GM23248 (cell line): ENCODE results near the gene DDB1. TPM values are rescaled to one million over a fixed set of nuclear protein-coding genes. Genes with fewer than 3 reads are reported as not detected.

Experiments
- DNase-seq: peaks from one replicate; pipeline ENCODE4 v3.0.0-alpha.2; 2015
- H2AFZ ChIP-seq: fragments of 200-600 bp; sonication (generic); 2 replicates; pipeline ENCODE4 v1.6.1; 2016; ENCODE audit warnings: antibody characterized with exemption
- H3F3A ChIP-seq: fragments of 200-600 bp; sonication (generic); 2 replicates; pipeline ENCODE4 v1.6.1; 2016; ENCODE audit warnings: mild to moderate bottlenecking, antibody characterized with exemption, mixed run types; ENCODE audit not compliant: insufficient read depth
- H3K27ac ChIP-seq: fragments of 200-600 bp; sonication (generic); 2 replicates; pipeline ENCODE4 v1.5.1; 2016; ENCODE audit warnings: mild to moderate bottlenecking
- H3K27me3 ChIP-seq: fragments of 200-600 bp; sonication (generic); replicated peaks from 2 replicates; pipeline ENCODE4 v1.6.1; 2016; ENCODE audit warnings: mild to moderate bottlenecking; ENCODE audit not compliant: insufficient read depth
- H3K36me3 ChIP-seq: fragments of 200-600 bp; sonication (generic); 2 replicates; pipeline ENCODE4 v1.6.1; 2016; ENCODE audit warnings: low read depth, mild to moderate bottlenecking
- H3K4me1 ChIP-seq: fragments of 200-600 bp; sonication (generic); 2 replicates; pipeline ENCODE4 v1.6.1; 2016; ENCODE audit warnings: mild to moderate bottlenecking; ENCODE audit not compliant: insufficient read depth
- H3K4me2 ChIP-seq: fragments of 200-600 bp; sonication (generic); one replicate; pipeline ENCODE4 v1.6.1; 2016; ENCODE audit warnings: mild to moderate bottlenecking; ENCODE audit not compliant: unreplicated experiment
- H3K4me3 ChIP-seq: fragments of 200-600 bp; sonication (generic); 2 replicates; pipeline ENCODE4 v1.5.1; 2016; ENCODE audit warnings: mild to moderate bottlenecking
- H3K79me2 ChIP-seq: fragments of 200-600 bp; sonication (generic); 2 replicates; pipeline ENCODE4 v1.6.1; 2016; ENCODE audit warnings: mild to moderate bottlenecking; ENCODE audit not compliant: insufficient read depth
- H3K9ac ChIP-seq: fragments of 200-600 bp; sonication (generic); 2 replicates; pipeline ENCODE4 v1.6.1; 2016; ENCODE audit warnings: mild to moderate bottlenecking
- H3K9me2 ChIP-seq: fragments of 200-600 bp; sonication (generic); 2 replicates; pipeline ENCODE4 v1.6.1; 2016; ENCODE audit warnings: mixed run types, mild to moderate bottlenecking, moderate library complexity; ENCODE audit not compliant: insufficient read depth
- H3K9me3 ChIP-seq: fragments of 200-600 bp; sonication (generic); one replicate; pipeline ENCODE4 v1.6.1; 2017; ENCODE audit warnings: low read depth
- H4K20me1 ChIP-seq: fragments of 200-600 bp; sonication (generic); 2 replicates; pipeline ENCODE4 v1.6.0; 2016; ENCODE audit not compliant: insufficient read depth
- EZH2 ChIP-seq: fragments of 200-600 bp; sonication (generic); IDR thresholded peaks from 2 replicates; pipeline ENCODE4 v1.6.1; 2018; ENCODE audit warnings: antibody characterized with exemption, mild to moderate bottlenecking; ENCODE audit not compliant: insufficient read depth, poor library complexity, severe bottlenecking
- EZH2phosphoT487 ChIP-seq: fragments of 200-600 bp; sonication (generic); IDR thresholded peaks from 2 replicates; pipeline ENCODE4 v1.6.1; 2018; ENCODE audit warnings: antibody characterized with exemption, moderate library complexity, mild to moderate bottlenecking, low read depth; ENCODE audit not compliant: insufficient read depth
- WGBS, 2 experiments: methylation state at CpG; one replicate each; pipeline ENCODE4 v1.1.6; 2015 to 2017; ENCODE audit warnings: low lambda C conversion rate in 2 of 2, low coverage in 1 of 2; ENCODE audit errors: missing lambda C conversion rate in 2 of 2; 5-methylcytosine and 5-hydroxymethylcytosine counted together
- in situ Hi-C: fragments of 300-500 bp; cut with MboI; formaldehyde crosslinking; loops from 2 replicates; pipeline ENCODE4 v1.15.0; 2020
- polyA plus RNA-seq: library from polyadenylated mRNA; unstranded; fragments of >200 nt; fragmentation: Nextera tagmentation; extraction: Ambion mirVana; gene quantifications from 2 replicates; pipeline ENCODE4 v1.2.1, GENCODE V29; 2016
- total RNA-seq: library from RNA; depleted of rRNA; stranded (reverse); fragments of >200 nt; shearing (Covaris generic); gene quantifications from 2 replicates; pipeline ENCODE4 v1.2.3, GENCODE V29; 2014

DDB1 gene
- total and polyA plus RNA-seq, 2 experiments from 2014 or later, result 160 to 252 TPM

DNA sequence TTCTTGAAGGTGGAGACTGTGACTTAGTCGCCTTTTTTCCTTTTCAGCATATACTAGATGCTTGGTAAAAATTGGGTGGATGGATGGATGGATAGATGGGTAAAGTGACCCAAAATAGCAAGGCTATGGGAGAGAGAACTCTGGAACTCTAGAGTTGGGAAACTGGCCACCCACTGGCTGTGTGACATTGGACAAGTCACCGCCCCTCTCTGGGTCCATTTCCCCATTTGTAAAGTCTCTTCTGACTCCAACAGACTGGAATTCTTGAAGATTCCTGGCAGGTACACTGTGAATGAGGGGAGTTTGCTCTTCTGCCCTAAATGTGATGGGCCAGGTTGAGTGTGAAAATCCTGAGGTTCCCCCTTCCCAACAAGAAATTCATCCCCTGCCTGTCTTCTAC, 8.1 kb upstream of the DDB1 start:
- DNase-seq, result no peak
- in situ Hi-C loops, result no loop called here
- 94 to 100% methylated on average over 2 of the region's 2 CpGs for WGBS, 2 experiments
- Histone ChIP-seq H3K9me3 (no peaks in the 10 kb centered on the region), H4K20me1 (no peaks in the 10 kb centered on the region), H3K9me2 (no peaks in the 10 kb centered on the region), H3K4me1 (no peaks in the 10 kb centered on the region), H3K9ac (no peak overlapping the region), H3F3A (peaks cover 7% of the 10 kb centered on the region; the same call in 1 of the 2 replicates), H3K36me3 (no peaks in the 10 kb centered on the region), H3K27me3 (no peaks in the 10 kb centered on the region), H3K27ac (no peak overlapping the region), H3K4me3 (no peak overlapping the region), H3K79me2 (no peaks in the 10 kb centered on the region), H3K4me2 (no peak overlapping the region), H2AFZ (no peak overlapping the region)
- no peak for TF ChIP-seq EZH2
- TF ChIP-seq EZH2phosphoT487, result no peak

DNA sequence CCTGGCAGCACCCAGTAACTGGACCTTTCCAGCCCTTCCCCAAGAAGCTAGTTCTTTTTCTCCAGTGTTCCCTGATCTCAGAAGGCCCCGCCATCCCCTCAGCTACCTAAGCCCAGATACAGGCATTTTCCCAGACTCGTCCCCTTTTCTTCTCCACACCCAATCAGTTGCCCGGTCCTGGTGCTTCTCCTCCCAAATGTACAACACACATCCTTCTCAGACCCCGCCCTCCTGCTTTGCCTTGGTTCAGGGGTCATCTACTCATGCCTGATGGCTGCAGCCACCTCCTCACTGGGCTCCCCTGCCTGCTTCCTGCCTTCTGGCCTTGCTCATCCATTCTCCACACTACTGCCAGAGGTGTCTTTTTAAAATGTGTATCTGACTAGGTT, 6.6 kb upstream of the DDB1 start:
- Histone ChIP-seq H3K4me3 (no peak overlapping the region), H3K36me3 (no peaks in the 10 kb centered on the region), H3K4me1 (no peaks in the 10 kb centered on the region), H3K9ac (no peak overlapping the region), H3K79me2 (no peaks in the 10 kb centered on the region), H4K20me1 (no peaks in the 10 kb centered on the region), H3K4me2 (no peak overlapping the region), H3K27me3 (no peaks in the 10 kb centered on the region), H3K9me2 (no peaks in the 10 kb centered on the region), H3F3A (peaks cover 14% of the 10 kb centered on the region; the same call in 1 of the 2 replicates), H2AFZ (no peak overlapping the region), H3K9me3 (no peaks in the 10 kb centered on the region), H3K27ac (no peak overlapping the region)
- no peak for DNase-seq
- 92 to 95% methylated on average over 4 of the region's 4 CpGs for WGBS, 2 experiments
- in situ Hi-C loops, result loop anchor here (5.0 kb wide), 1 partner anchor 48 kb away; no protein-coding TSS in a partner anchor
- TF ChIP-seq EZH2phosphoT487 (no peak), EZH2 (no peak)

DNA sequence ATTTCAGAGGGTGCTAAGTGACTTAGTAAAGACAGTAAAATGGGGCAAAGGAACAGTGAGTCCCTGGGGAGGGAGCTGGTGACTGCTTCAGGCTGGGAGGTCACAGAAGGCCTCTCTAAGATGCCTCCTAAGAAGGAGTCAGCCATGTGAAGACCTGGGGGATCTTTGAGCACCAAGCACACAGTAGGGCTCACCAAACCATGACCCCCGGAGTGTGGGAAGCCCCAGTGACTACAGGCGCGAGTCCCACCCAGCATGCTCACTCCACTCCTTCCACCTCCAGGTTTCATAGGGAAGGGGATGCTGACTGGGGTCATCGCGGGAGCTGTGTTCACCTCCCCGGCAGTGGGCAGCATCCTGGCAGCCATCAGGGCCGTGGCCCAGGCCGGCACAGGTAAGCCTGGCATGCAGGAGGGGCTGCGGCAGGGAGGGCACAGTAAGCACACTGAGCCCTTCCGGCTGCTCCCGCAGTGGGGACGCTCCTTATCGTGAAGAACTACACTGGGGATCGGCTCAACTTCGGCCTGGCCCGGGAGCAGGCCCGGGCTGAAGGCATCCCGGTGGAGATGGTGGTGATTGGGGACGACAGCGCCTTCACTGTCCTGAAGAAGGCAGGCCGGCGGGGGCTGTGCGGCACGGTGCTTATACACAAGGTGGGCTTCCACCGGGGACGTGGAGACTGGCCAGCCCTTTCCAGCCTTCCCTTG, 6.0 kb upstream of the DDB1 start:
- H3K9me2 ChIP-seq, result no peaks in the 10 kb centered on the region
- no peak overlapping the region for H2AFZ ChIP-seq
- WGBS, 2 experiments, result 96 to 97% methylated on average over 22 to 25 of the region's 26 CpGs
- H3F3A ChIP-seq, result peaks cover 19% of the 10 kb centered on the region; the same call in 1 of the 2 replicates
- no peak for DNase-seq
- H4K20me1 ChIP-seq, result no peaks in the 10 kb centered on the region
- no peaks in the 10 kb centered on the region for H3K27me3 ChIP-seq
- no peak overlapping the region for H3K4me2 ChIP-seq
- H3K9me3 ChIP-seq, result no peaks in the 10 kb centered on the region
- in situ Hi-C loops, result loop anchor here (5.0 kb wide), 1 partner anchor 48 kb away; no protein-coding TSS in a partner anchor
- H3K36me3 ChIP-seq, result no peaks in the 10 kb centered on the region
- no peak overlapping the region for H3K4me3 ChIP-seq
- no peak overlapping the region for H3K9ac ChIP-seq
- no peak for TF ChIP-seq EZH2phosphoT487
- H3K4me1 ChIP-seq, result no peaks in the 10 kb centered on the region
- H3K27ac ChIP-seq, result no peak overlapping the region
- H3K79me2 ChIP-seq, result no peaks in the 10 kb centered on the region

DNA sequence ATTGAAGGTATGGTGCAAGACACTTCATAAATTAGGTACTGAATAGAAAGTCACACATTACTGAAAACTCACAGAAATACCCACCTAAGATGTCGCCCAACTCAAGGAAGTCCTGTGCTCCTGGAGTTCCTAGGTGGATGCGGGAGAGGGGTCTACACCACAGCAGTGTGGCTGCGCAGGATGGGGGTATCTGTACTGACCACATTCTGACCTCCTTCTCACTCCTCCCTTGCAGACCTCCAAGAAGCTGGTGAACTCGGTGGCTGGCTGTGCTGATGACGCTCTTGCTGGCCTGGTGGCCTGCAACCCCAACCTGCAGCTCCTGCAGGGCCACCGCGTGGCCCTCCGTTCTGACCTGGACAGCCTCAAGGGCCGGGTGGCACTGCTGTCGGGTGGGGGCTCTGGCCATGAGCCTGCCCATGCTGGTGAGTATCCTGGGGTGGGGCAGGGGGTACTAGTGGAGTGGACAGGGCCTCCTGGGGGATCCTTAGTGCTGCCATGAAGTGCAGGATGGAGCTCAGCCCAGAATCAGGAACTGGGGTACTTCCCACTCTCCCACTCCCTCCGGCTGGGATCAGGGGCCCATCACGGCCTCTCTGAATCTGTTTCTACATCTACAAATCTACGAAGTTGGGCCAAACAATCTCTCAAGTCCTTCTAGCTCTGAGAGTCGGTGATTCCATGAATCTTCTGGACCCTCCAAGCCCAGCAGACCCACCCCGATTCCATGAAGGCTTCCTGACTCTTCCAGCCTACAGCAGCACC, 5.0 kb upstream of the DDB1 start:
- H3K27ac ChIP-seq, result no peak overlapping the region
- no peaks in the 10 kb centered on the region for H3K36me3 ChIP-seq
- no peaks in the 10 kb centered on the region for H3K9me2 ChIP-seq
- in situ Hi-C loops, result loop anchor here (5.0 kb wide), 1 partner anchor 49 kb away; no protein-coding TSS in a partner anchor
- no peak overlapping the region for H3K4me2 ChIP-seq
- 85 to 90% methylated on average over 15 of the region's 15 CpGs for WGBS, 2 experiments
- H3K9me3 ChIP-seq, result no peaks in the 10 kb centered on the region
- no peaks in the 10 kb centered on the region for H4K20me1 ChIP-seq
- H3K4me1 ChIP-seq, result no peaks in the 10 kb centered on the region
- peaks cover 25% of the 10 kb centered on the region; the same call in 1 of the 2 replicates for H3F3A ChIP-seq
- no peaks in the 10 kb centered on the region for H3K27me3 ChIP-seq
- peaks cover under 1% of the 10 kb centered on the region for H3K79me2 ChIP-seq
- DNase-seq, result no peak
- no peak overlapping the region for H3K9ac ChIP-seq
- no peak overlapping the region for H2AFZ ChIP-seq
- TF ChIP-seq EZH2phosphoT487, result no peak
- no peak for TF ChIP-seq EZH2
- no peak overlapping the region for H3K4me3 ChIP-seq
